C4-2B (cell line): ENCODE measurements around the gene IL3RA.

Experiments used
- ZFX ChIP-seq: fragments of 450-650 bp; IDR thresholded peaks from 2 replicates; pipeline ENCODE4 v1.6.1; 2017
- TF ChIP-seq, protein P1 (sequence below): fragments of 450-650 bp; conservative IDR thresholded peaks from 2 replicates; pipeline ENCODE4 v1.5.1; 2017; ENCODE audit warnings: mild to moderate bottlenecking

DNA sequence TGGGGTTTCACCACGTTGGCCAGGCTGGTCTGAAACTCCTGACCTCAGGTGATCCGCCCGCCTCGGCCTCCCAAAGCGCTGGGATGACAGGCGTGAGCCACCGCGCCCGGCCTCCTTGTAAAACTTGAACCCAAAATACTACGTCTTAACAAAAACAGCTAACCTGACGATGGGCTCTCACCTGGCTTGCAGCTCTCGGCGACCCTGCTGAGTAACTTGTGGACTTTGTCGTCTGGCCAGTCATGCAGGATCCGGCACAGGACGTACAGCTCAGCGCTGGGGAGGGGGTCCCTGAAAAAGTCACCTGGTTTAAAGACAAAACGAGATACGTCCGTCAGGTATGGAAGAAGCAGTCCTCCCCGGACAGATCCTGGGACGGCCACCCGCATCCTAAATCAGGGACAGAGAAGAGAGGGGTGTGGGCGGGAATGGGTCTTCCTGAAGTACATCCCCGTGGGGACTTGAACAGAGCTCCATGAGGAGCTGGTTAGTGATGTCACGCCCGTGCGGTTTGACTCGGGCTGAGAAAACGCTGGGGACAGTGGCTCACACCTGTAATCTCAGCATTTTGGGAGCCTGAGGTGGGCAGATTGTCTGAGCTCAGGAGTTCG, 76.1 kb downstream of the IL3RA start:
- no peak for TF ChIP-seq ZFX
- TF ChIP-seq, protein P1, sequence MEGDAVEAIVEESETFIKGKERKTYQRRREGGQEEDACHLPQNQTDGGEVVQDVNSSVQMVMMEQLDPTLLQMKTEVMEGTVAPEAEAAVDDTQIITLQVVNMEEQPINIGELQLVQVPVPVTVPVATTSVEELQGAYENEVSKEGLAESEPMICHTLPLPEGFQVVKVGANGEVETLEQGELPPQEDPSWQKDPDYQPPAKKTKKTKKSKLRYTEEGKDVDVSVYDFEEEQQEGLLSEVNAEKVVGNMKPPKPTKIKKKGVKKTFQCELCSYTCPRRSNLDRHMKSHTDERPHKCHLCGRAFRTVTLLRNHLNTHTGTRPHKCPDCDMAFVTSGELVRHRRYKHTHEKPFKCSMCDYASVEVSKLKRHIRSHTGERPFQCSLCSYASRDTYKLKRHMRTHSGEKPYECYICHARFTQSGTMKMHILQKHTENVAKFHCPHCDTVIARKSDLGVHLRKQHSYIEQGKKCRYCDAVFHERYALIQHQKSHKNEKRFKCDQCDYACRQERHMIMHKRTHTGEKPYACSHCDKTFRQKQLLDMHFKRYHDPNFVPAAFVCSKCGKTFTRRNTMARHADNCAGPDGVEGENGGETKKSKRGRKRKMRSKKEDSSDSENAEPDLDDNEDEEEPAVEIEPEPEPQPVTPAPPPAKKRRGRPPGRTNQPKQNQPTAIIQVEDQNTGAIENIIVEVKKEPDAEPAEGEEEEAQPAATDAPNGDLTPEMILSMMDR = no peak
